Measurements from ENCODE around the gene DIO3. TPM values are rescaled to one million over a fixed set of nuclear protein-coding genes. Genes with fewer than 3 reads are reported as not detected.
"Not testable (repeated sequence)": the region's sequence is repeated elsewhere in the genome, so short reads cannot be mapped to it uniquely, and the experiment has no call there.

Gene DIO3
- total RNA-seq, 2 donors from 2014 or later = not detected

- peaks cover 66% of the 10 kb centered on the region for H3K27me3 Mint-ChIP-seq (ENCODE audit: low read depth)
These were observed 3.8 kb downstream of the DIO3 start for GRCh38 chr14:101564819-101565698.

GRCh38 chr14:101567252-101567651 is 6.0 kb downstream of the DIO3 start:
- Mint-ChIP-seq H3K36me3 (ENCODE audit: insufficient read depth in 2 of 2) (peaks cover 2 to 6% of the 10 kb centered on the region in 2 donors), H3K4me3 (no peak overlapping the region), H3K27ac (no peak overlapping the region), H3K27me3 (ENCODE audit: low read depth) (peaks cover 58% of the 10 kb centered on the region), H3K9me3 (no peaks in the 10 kb centered on the region), H3K4me1 (ENCODE audit: low read depth) (peaks cover 12% of the 10 kb centered on the region)
- DNase-seq (no peak), ATAC-seq (replicated peaks in 1 of 2) (no peak)

More at GRCh38 chr14:101564819-101565698, 3.8 kb downstream of the DIO3 start:
- peaks cover 7 to 9% of the 10 kb centered on the region in 2 donors for H3K36me3 Mint-ChIP-seq (ENCODE audit: insufficient read depth in 2 of 2)
- DNase-seq (no peak), ATAC-seq (replicated peaks in 1 of 2) (no peak)
- peaks cover 0 to 3% of the 10 kb centered on the region in 2 donors for H3K9me3 Mint-ChIP-seq
- H3K4me3 Mint-ChIP-seq = peak overlapping the region; percentile 0 to 57
- H3K27ac Mint-ChIP-seq = peak overlapping the region; percentile 6
- peaks cover 12% of the 10 kb centered on the region for H3K4me1 Mint-ChIP-seq (ENCODE audit: low read depth)

- Mint-ChIP-seq H3K27me3 (ENCODE audit: low read depth) (peaks cover 26% of the 10 kb centered on the region), H3K4me3 (no peak overlapping the region), H3K9me3 (no peaks in the 10 kb centered on the region), H3K36me3 (ENCODE audit: insufficient read depth in 2 of 2) (no peaks in the 10 kb centered on the region), H3K4me1 (ENCODE audit: low read depth) (no peaks in the 10 kb centered on the region), H3K27ac (no peak overlapping the region)
- DNase-seq (no peak), ATAC-seq (replicated peaks in 1 of 2) (no peak)
These were observed 9.7 kb downstream of the DIO3 start for GRCh38 chr14:101571004-101571403.

- H3K27ac Mint-ChIP-seq; H3K36me3 Mint-ChIP-seq (ENCODE audit: insufficient read depth in 2 of 2); H3K9me3 Mint-ChIP-seq; H3K4me3 Mint-ChIP-seq; H3K4me1 Mint-ChIP-seq (ENCODE audit: low read depth); ATAC-seq (replicated peaks in 1 of 2); DNase-seq: not testable (repeated sequence)
- peaks cover 14% of the 10 kb centered on the region for H3K27me3 Mint-ChIP-seq (ENCODE audit: low read depth)
These were observed 11.2 kb downstream of the DIO3 start for GRCh38 chr14:101572526-101572925.

GRCh38 chr14:101573289-101573688 is 12.0 kb downstream of the DIO3 start:
- Mint-ChIP-seq H3K27ac (no peak overlapping the region), H3K36me3 (ENCODE audit: insufficient read depth in 2 of 2) (no peaks in the 10 kb centered on the region), H3K27me3 (ENCODE audit: low read depth) (peaks cover 9% of the 10 kb centered on the region), H3K4me3 (no peak overlapping the region), H3K9me3 (no peaks in the 10 kb centered on the region), H3K4me1 (ENCODE audit: low read depth) (no peaks in the 10 kb centered on the region)
- no peak for ATAC-seq (replicated peaks in 1 of 2)
- DNase-seq = no peak

- Mint-ChIP-seq H3K27me3 (ENCODE audit: low read depth) (no peaks in the 10 kb centered on the region), H3K9me3 (no peaks in the 10 kb centered on the region), H3K4me1 (ENCODE audit: low read depth) (no peaks in the 10 kb centered on the region), H3K27ac (no peak overlapping the region), H3K4me3 (no peak overlapping the region), H3K36me3 (ENCODE audit: insufficient read depth in 2 of 2) (no peaks in the 10 kb centered on the region)
- DNase-seq (no peak), ATAC-seq (replicated peaks in 1 of 2) (no peak)
These were observed 14.3 kb downstream of the DIO3 start for GRCh38 chr14:101575581-101575980.

GRCh38 chr14:101577221-101577909 is 16.1 kb downstream of the DIO3 start:
- H3K36me3 Mint-ChIP-seq (ENCODE audit: insufficient read depth in 2 of 2) = no peaks in the 10 kb centered on the region
- no peaks in the 10 kb centered on the region for H3K4me1 Mint-ChIP-seq (ENCODE audit: low read depth)
- no peaks in the 10 kb centered on the region for H3K27me3 Mint-ChIP-seq (ENCODE audit: low read depth)
- no peak overlapping the region for H3K27ac Mint-ChIP-seq
- no peak overlapping the region for H3K4me3 Mint-ChIP-seq
- DNase-seq (no peak), ATAC-seq (replicated peaks in 1 of 2) (no peak)
- no peaks in the 10 kb centered on the region for H3K9me3 Mint-ChIP-seq

- DNase-seq = no peak
- no peaks in the 10 kb centered on the region for H3K4me1 Mint-ChIP-seq (ENCODE audit: low read depth)
These were observed 17.2 kb downstream of the DIO3 start for GRCh38 chr14:101578489-101578888.

GRCh38 chr14:101579372-101580080 is 18.2 kb downstream of the DIO3 start:
- no peak for DNase-seq

More at GRCh38 chr14:101578489-101578888, 17.2 kb downstream of the DIO3 start:
- ATAC-seq (replicated peaks in 1 of 2) = no peak
- no peak overlapping the region for H3K27ac Mint-ChIP-seq
- H3K4me3 Mint-ChIP-seq = no peak overlapping the region
- H3K9me3 Mint-ChIP-seq = no peaks in the 10 kb centered on the region
- no peaks in the 10 kb centered on the region for H3K27me3 Mint-ChIP-seq (ENCODE audit: low read depth)
- H3K36me3 Mint-ChIP-seq (ENCODE audit: insufficient read depth in 2 of 2) = no peaks in the 10 kb centered on the region

GRCh38 chr14:101581806-101582205 is 20.5 kb downstream of the DIO3 start:
- DNase-seq = no peak
- H3K27ac Mint-ChIP-seq = no peak overlapping the region
- H3K4me3 Mint-ChIP-seq = no peak overlapping the region
- H3K4me1 Mint-ChIP-seq (ENCODE audit: low read depth) = no peaks in the 10 kb centered on the region
- H3K36me3 Mint-ChIP-seq (ENCODE audit: insufficient read depth in 2 of 2) = no peaks in the 10 kb centered on the region
- no peak for ATAC-seq (replicated peaks in 1 of 2)
- H3K27me3 Mint-ChIP-seq (ENCODE audit: low read depth) = no peaks in the 10 kb centered on the region
- no peaks in the 10 kb centered on the region for H3K9me3 Mint-ChIP-seq

More at GRCh38 chr14:101579372-101580080, 18.2 kb downstream of the DIO3 start:
- H3K27me3 Mint-ChIP-seq (ENCODE audit: low read depth) = no peaks in the 10 kb centered on the region
- no peaks in the 10 kb centered on the region for H3K36me3 Mint-ChIP-seq (ENCODE audit: insufficient read depth in 2 of 2)
- H3K4me3 Mint-ChIP-seq = no peak overlapping the region
- no peaks in the 10 kb centered on the region for H3K4me1 Mint-ChIP-seq (ENCODE audit: low read depth)
- no peaks in the 10 kb centered on the region for H3K9me3 Mint-ChIP-seq
- no peak overlapping the region for H3K27ac Mint-ChIP-seq
- ATAC-seq (replicated peaks in 1 of 2) = no peak

GRCh38 chr14:101582294-101582693 is 21.0 kb downstream of the DIO3 start:
- Mint-ChIP-seq H3K4me3 (no peak overlapping the region), H3K4me1 (ENCODE audit: low read depth) (no peaks in the 10 kb centered on the region), H3K9me3 (no peaks in the 10 kb centered on the region), H3K27ac (no peak overlapping the region), H3K36me3 (ENCODE audit: insufficient read depth in 2 of 2) (no peaks in the 10 kb centered on the region), H3K27me3 (ENCODE audit: low read depth) (no peaks in the 10 kb centered on the region)
- DNase-seq (no peak), ATAC-seq (replicated peaks in 1 of 2) (no peak)

GRCh38 chr14:101583006-101583714 is 21.9 kb downstream of the DIO3 start:
- H3K27ac Mint-ChIP-seq = no peak overlapping the region
- no peak overlapping the region for H3K4me3 Mint-ChIP-seq
- no peak for ATAC-seq (replicated peaks in 1 of 2)
- DNase-seq = no peak
- no peaks in the 10 kb centered on the region for H3K36me3 Mint-ChIP-seq (ENCODE audit: insufficient read depth in 2 of 2)
- no peaks in the 10 kb centered on the region for H3K9me3 Mint-ChIP-seq
- no peaks in the 10 kb centered on the region for H3K4me1 Mint-ChIP-seq (ENCODE audit: low read depth)
- no peaks in the 10 kb centered on the region for H3K27me3 Mint-ChIP-seq (ENCODE audit: low read depth)
